Measurements from ENCODE around the gene PHACTR2. TPM values are rescaled to one million over a fixed set of nuclear protein-coding genes. Genes with fewer than 3 reads are reported as not detected.

PHACTR2 gene
- total RNA-seq, 6 experiments from 2014 or later = 66.7 to 92.7 (median 84.1) TPM

DNA sequence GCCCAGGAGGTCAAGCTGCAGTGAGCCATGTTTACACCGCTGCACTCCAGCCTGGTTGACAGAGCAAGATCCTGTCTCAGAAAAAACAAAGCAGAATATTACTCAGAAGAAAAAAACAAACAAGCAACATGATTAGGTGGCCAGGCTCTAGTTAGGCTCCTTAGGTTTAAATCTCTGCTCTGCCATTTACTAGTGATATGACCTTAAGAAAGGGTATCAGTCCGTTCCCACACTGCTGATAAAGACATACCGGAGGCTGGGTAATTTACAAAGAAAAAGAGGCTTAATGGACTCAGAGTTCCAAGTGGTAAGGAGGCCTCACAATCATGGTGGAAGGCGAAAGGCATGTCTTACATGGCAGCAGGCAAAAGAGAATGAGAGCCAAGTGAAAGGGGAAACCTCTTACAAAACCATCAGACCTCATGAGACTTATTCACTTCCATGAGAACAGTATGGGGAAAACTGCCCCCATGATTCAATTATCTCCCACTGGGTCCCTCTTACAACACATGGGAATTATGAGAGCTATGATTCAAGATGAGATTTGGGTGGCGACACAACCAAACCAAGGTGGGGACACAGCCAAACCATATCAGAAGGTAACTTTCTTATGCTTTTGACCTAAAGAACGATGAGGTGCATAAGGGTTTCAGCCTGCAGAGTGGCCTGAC, 163.0 kb downstream of the PHACTR2 start:
- H3K4me3 Mint-ChIP-seq = no peak overlapping the region

GRCh38 chr6:143842461-143842901, 164.7 kb downstream of the PHACTR2 start:
- no peak for DNase-seq
- peaks cover 29% of the 10 kb centered on the region for H3K36me3 Mint-ChIP-seq (ENCODE audit: low read depth)
- H3K4me3 Mint-ChIP-seq = peak overlapping the region; percentile 98
- H3K9me3 Mint-ChIP-seq = no peaks in the 10 kb centered on the region
- TF ChIP-seq, protein P1, sequence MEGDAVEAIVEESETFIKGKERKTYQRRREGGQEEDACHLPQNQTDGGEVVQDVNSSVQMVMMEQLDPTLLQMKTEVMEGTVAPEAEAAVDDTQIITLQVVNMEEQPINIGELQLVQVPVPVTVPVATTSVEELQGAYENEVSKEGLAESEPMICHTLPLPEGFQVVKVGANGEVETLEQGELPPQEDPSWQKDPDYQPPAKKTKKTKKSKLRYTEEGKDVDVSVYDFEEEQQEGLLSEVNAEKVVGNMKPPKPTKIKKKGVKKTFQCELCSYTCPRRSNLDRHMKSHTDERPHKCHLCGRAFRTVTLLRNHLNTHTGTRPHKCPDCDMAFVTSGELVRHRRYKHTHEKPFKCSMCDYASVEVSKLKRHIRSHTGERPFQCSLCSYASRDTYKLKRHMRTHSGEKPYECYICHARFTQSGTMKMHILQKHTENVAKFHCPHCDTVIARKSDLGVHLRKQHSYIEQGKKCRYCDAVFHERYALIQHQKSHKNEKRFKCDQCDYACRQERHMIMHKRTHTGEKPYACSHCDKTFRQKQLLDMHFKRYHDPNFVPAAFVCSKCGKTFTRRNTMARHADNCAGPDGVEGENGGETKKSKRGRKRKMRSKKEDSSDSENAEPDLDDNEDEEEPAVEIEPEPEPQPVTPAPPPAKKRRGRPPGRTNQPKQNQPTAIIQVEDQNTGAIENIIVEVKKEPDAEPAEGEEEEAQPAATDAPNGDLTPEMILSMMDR (IDR thresholded peaks at IDR 0.05) = no peak
- H3K4me1 Mint-ChIP-seq (ENCODE audit: low read depth) = peaks cover 17% of the 10 kb centered on the region
- H3K27me3 Mint-ChIP-seq (ENCODE audit: insufficient read depth) = peaks cover 4% of the 10 kb centered on the region
- peak overlapping the region; percentile 98 for H3K27ac Mint-ChIP-seq

More for the DNA sequence above, 163.0 kb downstream of the PHACTR2 start:
- TF ChIP-seq, protein P1 (IDR thresholded peaks at IDR 0.05) = no peak
- no peak overlapping the region for H3K27ac Mint-ChIP-seq
- peaks cover 17% of the 10 kb centered on the region for H3K4me1 Mint-ChIP-seq (ENCODE audit: low read depth)
- DNase-seq = no peak
- peaks cover 4% of the 10 kb centered on the region for H3K27me3 Mint-ChIP-seq (ENCODE audit: insufficient read depth)
- H3K9me3 Mint-ChIP-seq = no peaks in the 10 kb centered on the region
- H3K36me3 Mint-ChIP-seq (ENCODE audit: low read depth) = peaks cover 17% of the 10 kb centered on the region

GRCh38 chr6:143842902-143843676, 165.3 kb downstream of the PHACTR2 start, which contains the start of gene LTV1:
Gene LTV1, plus strand, starts transcription at chr6:143843338. Its CDS starts 140 bp downstream, at chr6:143843478.
- Mint-ChIP-seq H3K27ac (peak within 1 kb of the TSS; percentile 98), H3K4me1 (ENCODE audit: low read depth) (peaks cover 17% of the 10 kb centered on the region), H3K4me3 (peak within 1 kb of the TSS; percentile 98), H3K9me3 (no peaks in the 10 kb centered on the region), H3K27me3 (ENCODE audit: insufficient read depth) (peaks cover 4% of the 10 kb centered on the region), H3K36me3 (ENCODE audit: low read depth) (peaks cover 34% of the 10 kb centered on the region)
- TF ChIP-seq, protein P1 (IDR thresholded peaks at IDR 0.05) = peak; percentile 42; the same call in 1 of the 2 replicates
- DNase-seq = peak; percentile 95

GRCh38 chr6:143843677-143843999, 165.9 kb downstream of the PHACTR2 start:
- Mint-ChIP-seq H3K4me1 (ENCODE audit: low read depth) (peaks cover 17% of the 10 kb centered on the region), H3K4me3 (peak overlapping the region; percentile 98), H3K36me3 (ENCODE audit: low read depth) (peaks cover 38% of the 10 kb centered on the region), H3K27me3 (ENCODE audit: insufficient read depth) (peaks cover 4% of the 10 kb centered on the region), H3K9me3 (no peaks in the 10 kb centered on the region), H3K27ac (peak overlapping the region; percentile 98)
- DNase-seq = no peak
- TF ChIP-seq, protein P1 (IDR thresholded peaks at IDR 0.05) = no peak

- Mint-ChIP-seq H3K36me3 (ENCODE audit: low read depth) (peaks cover 42% of the 10 kb centered on the region), H3K4me1 (ENCODE audit: low read depth) (peaks cover 17% of the 10 kb centered on the region), H3K27me3 (ENCODE audit: insufficient read depth) (peaks cover 4% of the 10 kb centered on the region), H3K4me3 (peak overlapping the region; percentile 98), H3K27ac (peak overlapping the region; percentile 98), H3K9me3 (no peaks in the 10 kb centered on the region)
- TF ChIP-seq, protein P1 (IDR thresholded peaks at IDR 0.05) = no peak
- no peak for DNase-seq
These were observed 166.2 kb downstream of the PHACTR2 start for GRCh38 chr6:143844006-143844405.
